Measurements from ENCODE around the gene ETS2.

Gene ETS2

DNA sequence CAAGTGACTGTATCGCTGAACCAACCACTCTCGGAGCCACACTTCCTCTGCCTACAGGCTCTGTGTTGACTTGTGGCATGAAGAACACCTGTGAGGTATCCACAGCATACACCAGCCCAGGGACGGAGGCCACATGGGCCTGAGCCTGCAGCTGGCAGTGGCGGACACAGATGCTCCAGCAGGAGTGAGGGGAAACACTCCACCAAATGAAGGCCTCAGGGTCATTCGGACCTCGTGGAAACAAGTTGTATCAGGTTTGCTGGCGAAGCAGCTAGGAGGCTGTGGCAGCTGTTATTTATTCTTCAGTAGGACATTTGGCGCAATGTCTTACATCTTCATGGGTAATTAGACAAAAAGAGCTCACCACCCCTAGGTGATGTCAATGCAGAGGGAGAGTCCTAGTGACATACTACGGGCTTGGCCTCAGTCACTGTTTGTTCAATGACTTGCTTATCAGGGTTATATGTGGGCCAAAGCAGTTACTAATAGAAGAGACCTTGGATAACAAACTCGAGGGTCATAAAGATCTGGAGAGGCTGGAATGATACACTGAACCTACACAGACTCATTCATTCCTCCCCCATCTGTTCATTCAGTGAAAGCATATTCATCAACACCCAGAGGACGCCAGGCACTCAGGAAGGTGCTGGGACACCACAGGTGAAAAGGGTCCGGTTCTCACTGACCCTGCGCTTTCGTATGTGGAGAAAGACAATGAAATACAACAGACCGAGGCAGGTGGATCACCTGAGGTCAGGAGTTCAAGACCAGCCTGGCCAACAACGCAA, 11.6 kb upstream of the ETS2 start:
- no peak for DNase-seq (ENCODE audit: low read depth)
- TF ChIP-seq, protein P1, sequence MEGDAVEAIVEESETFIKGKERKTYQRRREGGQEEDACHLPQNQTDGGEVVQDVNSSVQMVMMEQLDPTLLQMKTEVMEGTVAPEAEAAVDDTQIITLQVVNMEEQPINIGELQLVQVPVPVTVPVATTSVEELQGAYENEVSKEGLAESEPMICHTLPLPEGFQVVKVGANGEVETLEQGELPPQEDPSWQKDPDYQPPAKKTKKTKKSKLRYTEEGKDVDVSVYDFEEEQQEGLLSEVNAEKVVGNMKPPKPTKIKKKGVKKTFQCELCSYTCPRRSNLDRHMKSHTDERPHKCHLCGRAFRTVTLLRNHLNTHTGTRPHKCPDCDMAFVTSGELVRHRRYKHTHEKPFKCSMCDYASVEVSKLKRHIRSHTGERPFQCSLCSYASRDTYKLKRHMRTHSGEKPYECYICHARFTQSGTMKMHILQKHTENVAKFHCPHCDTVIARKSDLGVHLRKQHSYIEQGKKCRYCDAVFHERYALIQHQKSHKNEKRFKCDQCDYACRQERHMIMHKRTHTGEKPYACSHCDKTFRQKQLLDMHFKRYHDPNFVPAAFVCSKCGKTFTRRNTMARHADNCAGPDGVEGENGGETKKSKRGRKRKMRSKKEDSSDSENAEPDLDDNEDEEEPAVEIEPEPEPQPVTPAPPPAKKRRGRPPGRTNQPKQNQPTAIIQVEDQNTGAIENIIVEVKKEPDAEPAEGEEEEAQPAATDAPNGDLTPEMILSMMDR (IDR thresholded peaks at IDR 0.05; ENCODE audit: insufficient read depth, low read depth, low read length, missing control alignments) = no peak
- H3K4me3 ChIP-seq (ENCODE audit: low read length) = no peak overlapping the region

DNA sequence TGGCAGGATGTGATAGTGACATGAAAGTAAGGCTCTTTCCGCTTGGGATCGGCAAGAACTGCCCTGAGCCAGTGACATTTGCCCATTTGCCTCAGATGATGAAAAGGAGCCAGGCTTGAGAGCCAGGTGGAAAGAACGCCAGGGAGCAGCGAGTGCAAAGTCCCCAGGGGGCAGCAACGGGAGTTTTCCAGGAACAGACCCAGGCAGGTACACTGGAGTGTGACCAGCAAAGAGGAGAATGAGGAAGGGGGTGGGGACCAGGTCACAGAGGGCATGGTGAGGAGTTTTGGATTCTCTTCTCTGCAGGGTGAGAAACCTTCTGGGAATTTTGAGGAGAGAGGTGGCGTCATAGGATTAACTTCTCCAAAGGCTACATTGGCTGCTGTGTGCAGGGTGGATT, 10.8 kb upstream of the ETS2 start:
- TF ChIP-seq, protein P1 (IDR thresholded peaks at IDR 0.05; ENCODE audit: insufficient read depth, low read depth, low read length, missing control alignments) = no peak
- no peak overlapping the region for H3K4me3 ChIP-seq (ENCODE audit: low read length)
- no peak for DNase-seq (ENCODE audit: low read depth)

DNA sequence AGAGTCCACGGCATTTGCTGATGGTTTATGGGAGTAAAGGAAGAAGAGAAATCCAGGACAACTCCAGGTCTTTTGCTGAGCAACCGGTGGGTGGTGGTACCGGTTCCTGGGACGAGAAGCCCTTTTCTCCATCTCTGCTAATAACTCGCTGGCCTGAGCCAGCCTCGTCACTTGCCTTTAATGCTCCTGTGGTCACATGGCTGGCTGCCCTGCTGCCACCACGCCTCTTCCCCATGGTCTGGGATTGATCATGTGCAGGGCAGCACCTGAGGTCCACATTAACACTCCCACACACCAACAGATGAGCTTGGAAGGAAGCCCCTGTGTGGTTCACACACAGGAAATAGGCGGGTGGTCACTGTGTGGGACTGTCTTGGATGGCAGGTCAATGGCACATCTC, 10.3 kb upstream of the ETS2 start:
- no peak overlapping the region for H3K4me3 ChIP-seq (ENCODE audit: low read length)
- TF ChIP-seq, protein P1 (IDR thresholded peaks at IDR 0.05; ENCODE audit: insufficient read depth, low read depth, low read length, missing control alignments) = no peak
- no peak for DNase-seq (ENCODE audit: low read depth)

DNA sequence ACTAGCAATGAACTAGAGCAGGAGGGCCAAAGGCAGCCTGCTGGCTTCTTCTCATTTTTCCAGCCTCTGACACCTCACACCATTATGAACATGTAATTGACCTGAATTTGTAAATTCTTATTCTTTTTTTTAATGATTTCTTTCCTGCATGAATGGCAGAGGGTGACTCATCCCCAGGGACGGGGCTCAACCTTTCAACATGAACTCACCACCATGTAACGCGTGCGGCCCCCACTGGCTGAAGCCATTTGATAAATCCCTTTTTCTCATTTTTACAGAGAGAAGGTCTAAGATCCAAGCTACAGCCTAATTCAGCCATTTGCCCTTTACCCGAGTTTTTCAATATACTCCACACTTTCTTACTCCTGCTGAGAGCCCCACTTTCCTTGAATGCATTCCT, 9.3 kb upstream of the ETS2 start:
- H3K4me3 ChIP-seq (ENCODE audit: low read length) = no peak overlapping the region
- TF ChIP-seq, protein P1 (IDR thresholded peaks at IDR 0.05; ENCODE audit: insufficient read depth, low read depth, low read length, missing control alignments) = no peak
- peak; percentile 71 for DNase-seq (ENCODE audit: low read depth)

DNA sequence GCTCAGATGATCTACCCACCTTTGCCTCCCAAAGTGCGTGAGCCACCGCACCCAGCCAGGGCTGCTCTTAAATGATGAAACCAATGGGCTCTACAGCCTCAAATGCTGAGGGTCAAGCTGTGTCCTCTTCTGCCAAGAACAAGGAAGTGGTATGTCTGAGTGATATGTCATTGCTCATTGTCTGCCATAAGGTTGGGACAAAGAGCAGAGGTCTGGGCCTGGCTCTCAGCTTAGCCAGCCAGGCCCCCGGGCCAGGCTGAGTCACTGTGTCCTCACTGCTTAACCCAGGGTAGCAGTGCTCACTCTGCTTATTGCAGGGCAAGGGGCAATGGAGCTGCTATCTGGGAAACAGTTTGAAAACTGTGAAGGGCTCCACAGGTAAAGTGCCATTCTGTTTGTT, 8.3 kb upstream of the ETS2 start:
- peak; percentile 74 for DNase-seq (ENCODE audit: low read depth)
- H3K4me3 ChIP-seq (ENCODE audit: low read length) = no peak overlapping the region
- TF ChIP-seq, protein P1 (IDR thresholded peaks at IDR 0.05; ENCODE audit: insufficient read depth, low read depth, low read length, missing control alignments) = no peak

DNA sequence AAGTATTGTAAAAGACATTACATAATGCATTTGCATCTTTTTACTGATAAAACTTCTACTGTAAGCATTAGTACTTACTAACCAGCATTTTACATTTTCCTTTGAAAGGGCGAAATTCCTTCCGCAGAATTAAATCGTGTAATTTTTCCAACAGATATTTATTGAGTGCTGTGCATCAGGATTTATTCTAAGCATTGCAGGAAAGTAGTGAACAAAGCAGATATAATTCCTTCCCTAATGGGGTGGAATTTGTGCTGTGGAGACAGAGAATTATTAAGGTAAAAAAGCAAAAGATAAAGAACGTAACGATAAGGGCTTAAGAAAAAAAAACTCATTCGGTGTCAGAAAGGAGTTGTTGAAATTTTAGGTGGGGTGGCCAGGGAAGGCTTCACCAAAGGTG, 7.6 kb upstream of the ETS2 start:
- H3K4me3 ChIP-seq (ENCODE audit: low read length) = no peak overlapping the region
- DNase-seq (ENCODE audit: low read depth) = no peak
- TF ChIP-seq, protein P1 (IDR thresholded peaks at IDR 0.05; ENCODE audit: insufficient read depth, low read depth, low read length, missing control alignments) = no peak

DNA sequence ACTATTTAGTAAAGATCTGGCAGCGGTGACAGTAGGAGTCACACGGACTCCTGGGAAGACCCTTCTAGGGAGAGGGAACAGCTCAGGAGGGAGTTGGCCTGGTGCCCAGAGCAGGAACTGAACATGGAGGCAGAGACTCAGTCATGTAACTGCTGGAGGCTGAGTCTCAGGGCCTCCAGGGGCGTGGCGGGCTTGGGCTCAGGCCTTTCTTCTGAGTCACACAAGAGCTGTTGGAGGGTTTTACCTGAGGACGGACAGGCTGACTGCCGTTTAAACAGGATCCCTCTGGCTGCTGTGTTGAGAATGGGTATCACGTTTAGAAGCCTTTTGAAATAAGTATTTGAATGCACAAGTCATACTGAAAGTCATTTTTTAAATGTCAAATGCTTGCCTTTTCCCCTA, 7.2 kb upstream of the ETS2 start:
- TF ChIP-seq, protein P1 (IDR thresholded peaks at IDR 0.05; ENCODE audit: insufficient read depth, low read depth, low read length, missing control alignments) = peak; percentile 27

More for the DNA sequence above, 7.2 kb upstream of the ETS2 start:
- H3K4me3 ChIP-seq (ENCODE audit: low read length) = no peak overlapping the region
- peak; percentile 97 for DNase-seq (ENCODE audit: low read depth)

Data from epithelial cell of esophagus (primary cell).